GM19395 (cell line): Measurements from ENCODE around the gene PRR5L.

Experiments
- ATAC-seq: cut with Tn5 transposase; IDR thresholded peaks from one replicate; pipeline ENCODE4 v1.9.1; 2021; ENCODE audit warnings: mild to moderate bottlenecking, moderate library complexity; ENCODE audit not compliant: unreplicated experiment

The PRR5L gene

GRCh38 chr11:36398231-36398953 lies 102.3 kb downstream of the PRR5L start:
- ATAC-seq: no peak

GRCh38 chr11:36399236-36399635 lies 103.1 kb downstream of the PRR5L start:
- ATAC-seq: no peak

- no peak for ATAC-seq
These were observed 103.7 kb downstream of the PRR5L start for GRCh38 chr11:36399745-36400144.

- no peak for ATAC-seq
These were observed 104.8 kb downstream of the PRR5L start for GRCh38 chr11:36400766-36401455.

GRCh38 chr11:36402568-36403170 lies 106.6 kb downstream of the PRR5L start:
- ATAC-seq: no peak

- no peak for ATAC-seq
These were observed 107.6 kb downstream of the PRR5L start for GRCh38 chr11:36403661-36404060.

- ATAC-seq: no peak
These were observed 108.7 kb downstream of the PRR5L start for GRCh38 chr11:36404831-36405230.

GRCh38 chr11:36405585-36406367 lies 109.7 kb downstream of the PRR5L start:
- ATAC-seq: no peak

GRCh38 chr11:36407356-36407755 lies 111.3 kb downstream of the PRR5L start:
- ATAC-seq: no peak

- ATAC-seq: peak; percentile 6
These were observed 112.5 kb downstream of the PRR5L start for GRCh38 chr11:36408498-36409136.

- peak; percentile 47 for ATAC-seq
These were observed 113.2 kb downstream of the PRR5L start for GRCh38 chr11:36409152-36409816.

GRCh38 chr11:36411202-36411640 lies 115.1 kb downstream of the PRR5L start:
- ATAC-seq: peak; percentile 69

GRCh38 chr11:36412781-36413383 lies 116.8 kb downstream of the PRR5L start:
- ATAC-seq: no peak

GRCh38 chr11:36417154-36417553 lies 121.1 kb downstream of the PRR5L start:
- ATAC-seq: no peak

- no peak for ATAC-seq
These were observed 123.8 kb downstream of the PRR5L start for GRCh38 chr11:36419791-36420424.

- ATAC-seq: no peak
These were observed 125.6 kb downstream of the PRR5L start for GRCh38 chr11:36421546-36422155.

GRCh38 chr11:36425561-36426081 lies 129.5 kb downstream of the PRR5L start:
- ATAC-seq: no peak

- no peak for ATAC-seq
These were observed 130.2 kb downstream of the PRR5L start for GRCh38 chr11:36426226-36426848.
